Type B pancreatic cell (in vitro differentiated cells): ENCODE measurements around the gene TTC38. TPM values are rescaled to one million over a fixed set of nuclear protein-coding genes. Genes with fewer than 3 reads are reported as not detected.

Source experiments
- DNase-seq: peaks from one replicate; pipeline ENCODE4 v3.0.0; 2021; ENCODE audit warnings: mixed read lengths; ENCODE audit not compliant: unreplicated experiment; ENCODE audit errors: extremely low spot score
- H3K27ac Mint-ChIP-seq: 2 replicates; pipeline ENCODE4 v1.8.0; 2021; ENCODE audit warnings: mild to moderate bottlenecking, mixed read lengths
- H3K27me3 Mint-ChIP-seq: 2 replicates; pipeline ENCODE4 v1.8.0; 2021; ENCODE audit warnings: mixed read lengths
- H3K36me3 Mint-ChIP-seq: 2 replicates; pipeline ENCODE4 v1.8.0; 2021; ENCODE audit warnings: mixed read lengths
- H3K4me1 Mint-ChIP-seq: one replicate; pipeline ENCODE4 v1.8.0; 2021; ENCODE audit warnings: mixed read lengths; ENCODE audit not compliant: unreplicated experiment
- H3K4me3 Mint-ChIP-seq: 2 replicates; pipeline ENCODE4 v1.8.0; 2021; ENCODE audit warnings: mild to moderate bottlenecking, mixed read lengths
- H3K9me3 Mint-ChIP-seq: 2 replicates; pipeline ENCODE4 v1.8.0; 2021; ENCODE audit warnings: mixed read lengths
- CTCF ChIP-seq: fragments of 200-600 bp; sonication (generic); conservative IDR thresholded peaks from 2 replicates; pipeline ENCODE4 v1.5.0; 2021; ENCODE audit warnings: antibody characterized with exemption, mild to moderate bottlenecking
- total RNA-seq: library from RNA; stranded (reverse); gene quantifications from 2 replicates; pipeline ENCODE4 v1.2.1, GENCODE V29; 2021; ENCODE audit warnings: low replicate concordance

TTC38 gene
- total RNA-seq, 1 donor from 2014 or later: 36.9 TPM

DNA sequence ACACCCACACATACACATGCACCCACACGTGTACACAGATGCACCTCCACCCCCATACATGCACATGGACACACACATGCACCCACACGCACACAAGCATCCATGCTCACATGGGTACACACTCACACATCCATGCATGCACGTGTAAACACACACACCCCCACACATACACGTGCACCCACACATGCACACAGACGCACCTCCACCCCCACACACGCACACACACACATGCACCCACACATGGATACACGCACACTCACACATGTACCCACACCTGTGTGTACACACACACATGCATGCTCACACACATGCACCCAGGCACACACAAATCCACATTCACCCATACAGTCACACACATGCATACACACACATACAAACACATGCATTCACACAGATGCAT, 42.2 kb upstream of the TTC38 start:
- no peak for TF ChIP-seq CTCF
- Mint-ChIP-seq H3K36me3 (peaks cover 14% of the 10 kb centered on the region), H3K9me3 (no peaks in the 10 kb centered on the region), H3K27ac (no peak overlapping the region), H3K27me3 (no peaks in the 10 kb centered on the region), H3K4me1 (peaks cover 4% of the 10 kb centered on the region), H3K4me3 (no peak overlapping the region)
- DNase-seq: no peak

- TF ChIP-seq CTCF: no peak
- DNase-seq: no peak
- no peaks in the 10 kb centered on the region for H3K27me3 Mint-ChIP-seq
- H3K27ac Mint-ChIP-seq: no peak overlapping the region
- no peaks in the 10 kb centered on the region for H3K9me3 Mint-ChIP-seq
- peaks cover 9% of the 10 kb centered on the region for H3K36me3 Mint-ChIP-seq
- H3K4me3 Mint-ChIP-seq: no peak overlapping the region
- H3K4me1 Mint-ChIP-seq: peaks cover 4% of the 10 kb centered on the region
These were observed 41.2 kb upstream of the TTC38 start for GRCh38 chr22:46226577-46226976.

GRCh38 chr22:46229701-46230100, 38.1 kb upstream of the TTC38 start:
- H3K9me3 Mint-ChIP-seq: no peaks in the 10 kb centered on the region
- DNase-seq: no peak
- H3K4me1 Mint-ChIP-seq: peaks cover 5% of the 10 kb centered on the region
- H3K27me3 Mint-ChIP-seq: no peaks in the 10 kb centered on the region
- no peak overlapping the region for H3K27ac Mint-ChIP-seq
- TF ChIP-seq CTCF: no peak
- H3K36me3 Mint-ChIP-seq: peaks cover 5% of the 10 kb centered on the region
- no peak overlapping the region for H3K4me3 Mint-ChIP-seq

- Mint-ChIP-seq H3K4me3 (no peak overlapping the region), H3K4me1 (peaks cover 4% of the 10 kb centered on the region), H3K36me3 (peaks cover 5% of the 10 kb centered on the region), H3K27me3 (no peaks in the 10 kb centered on the region), H3K27ac (no peak overlapping the region), H3K9me3 (no peaks in the 10 kb centered on the region)
- no peak for TF ChIP-seq CTCF
- no peak for DNase-seq
These were observed 37.4 kb upstream of the TTC38 start for GRCh38 chr22:46230262-46230901.

DNA sequence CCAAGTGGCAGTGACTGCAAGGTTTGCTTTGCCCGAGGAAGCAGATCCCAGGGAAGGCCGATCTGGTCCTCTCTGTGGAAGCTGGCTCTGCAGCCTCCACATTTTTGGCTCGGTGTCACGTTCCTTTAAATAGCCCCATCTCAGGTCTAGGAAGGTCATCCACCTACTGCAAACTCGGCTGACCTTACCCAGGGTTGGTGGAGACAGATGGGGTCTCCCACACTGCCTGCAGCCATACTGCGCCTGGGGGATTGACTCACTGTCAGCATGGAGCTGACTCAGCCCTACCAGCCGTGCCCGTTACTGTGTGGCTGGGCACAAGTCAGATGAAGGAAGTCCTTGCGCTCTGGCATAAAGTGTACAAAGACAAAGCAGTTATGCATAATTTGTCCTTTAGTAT, 34.6 kb upstream of the TTC38 start:
- peaks cover 4% of the 10 kb centered on the region for H3K36me3 Mint-ChIP-seq
- no peak overlapping the region for H3K4me3 Mint-ChIP-seq
- H3K27me3 Mint-ChIP-seq: no peaks in the 10 kb centered on the region
- peaks cover 4% of the 10 kb centered on the region for H3K4me1 Mint-ChIP-seq
- no peak overlapping the region for H3K27ac Mint-ChIP-seq
- no peak for DNase-seq
- H3K9me3 Mint-ChIP-seq: no peaks in the 10 kb centered on the region
- no peak for TF ChIP-seq CTCF

GRCh38 chr22:46234969-46235368, 32.8 kb upstream of the TTC38 start:
- no peaks in the 10 kb centered on the region for H3K9me3 Mint-ChIP-seq
- H3K4me1 Mint-ChIP-seq: peaks cover 4% of the 10 kb centered on the region
- DNase-seq: no peak
- no peak for TF ChIP-seq CTCF
- H3K27ac Mint-ChIP-seq: no peak overlapping the region
- no peak overlapping the region for H3K4me3 Mint-ChIP-seq
- peaks cover 4% of the 10 kb centered on the region for H3K36me3 Mint-ChIP-seq
- no peaks in the 10 kb centered on the region for H3K27me3 Mint-ChIP-seq
